GM20431 (cell line): Measurements from ENCODE around the gene TRPV2.

Experiments used
- in situ Hi-C: fragments of 300-500 bp; cut with MseI, MboI; formaldehyde crosslinking; loops from one replicate; pipeline ENCODE4 v1.15.0; 2020; ENCODE audit warnings: low sequenced_read_pairs; ENCODE audit not compliant: unreplicated experiment

Gene TRPV2

GRCh38 chr17:16470265-16470664 lies 54.9 kb downstream of the TRPV2 start:
- in situ Hi-C loops = no loop called here

DNA sequence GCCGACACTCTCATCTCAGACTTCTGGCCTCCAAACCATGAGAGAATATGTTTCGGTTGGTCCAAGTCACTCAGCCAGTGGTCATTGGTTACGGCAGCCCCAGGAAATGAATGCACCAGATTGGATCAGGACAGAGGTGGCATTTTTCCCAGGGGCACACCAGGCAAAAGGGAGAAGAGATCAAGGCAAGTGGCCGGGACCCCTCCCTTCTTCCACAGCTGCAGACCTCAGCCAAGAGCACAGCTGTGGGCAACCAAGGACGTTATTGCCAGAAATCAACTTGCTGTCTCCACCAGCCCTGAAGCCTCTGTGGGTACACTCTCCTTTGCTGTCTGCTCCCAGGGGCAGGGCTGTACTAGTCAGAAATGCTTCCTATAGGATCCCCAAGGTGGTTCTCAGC lies 55.9 kb downstream of the TRPV2 start:
- in situ Hi-C loops = no loop called here

- in situ Hi-C loops = no loop called here
These were observed 57.2 kb downstream of the TRPV2 start for GRCh38 chr17:16472539-16472938.

DNA sequence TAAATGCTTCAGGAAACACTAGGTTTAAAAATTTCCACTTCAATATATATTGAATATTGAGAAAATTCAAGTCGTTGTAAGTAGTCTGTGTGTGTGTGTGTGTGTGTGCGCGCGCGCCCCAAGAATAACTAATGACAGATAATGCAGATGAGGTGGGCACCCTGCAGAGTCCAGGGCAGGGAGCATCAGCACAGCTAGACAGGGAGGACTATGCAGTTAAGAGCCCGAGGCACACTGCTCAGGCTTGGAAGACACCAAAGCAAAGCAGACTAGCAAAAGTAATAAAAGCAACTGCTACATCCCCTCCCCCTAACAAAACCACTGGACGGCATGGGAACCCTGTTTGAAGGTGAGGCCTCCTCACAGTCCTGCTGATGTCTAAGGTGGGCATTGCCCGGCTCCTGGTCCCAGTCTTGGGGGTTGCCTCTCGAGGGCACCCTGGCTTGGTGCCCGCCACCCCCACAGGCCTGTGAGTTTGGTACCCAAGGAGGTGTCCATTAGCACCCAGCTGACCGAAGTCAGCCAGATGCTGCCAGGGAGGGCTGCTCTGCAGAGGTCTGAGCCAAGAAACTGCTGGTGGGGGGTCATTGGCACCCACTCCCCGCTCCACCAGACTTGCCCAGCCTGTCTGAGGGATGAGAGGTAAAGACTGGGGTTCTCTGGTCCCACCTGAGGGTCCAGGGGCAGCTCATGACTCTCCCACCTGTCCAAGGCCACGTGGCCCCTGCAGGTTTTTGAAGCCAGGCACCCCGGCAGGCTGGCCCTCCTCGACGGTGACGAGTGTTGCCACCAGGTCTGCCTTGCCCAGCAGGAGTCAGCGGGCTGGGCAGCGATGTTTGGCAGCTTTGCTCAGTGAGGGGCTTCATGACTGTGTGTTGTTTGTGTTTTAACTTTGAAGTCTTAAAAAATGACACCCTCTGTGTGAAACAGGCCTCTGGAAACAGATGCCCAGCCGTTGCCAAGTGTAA lies 58.0 kb downstream of the TRPV2 start:
- in situ Hi-C loops = no loop called here

DNA sequence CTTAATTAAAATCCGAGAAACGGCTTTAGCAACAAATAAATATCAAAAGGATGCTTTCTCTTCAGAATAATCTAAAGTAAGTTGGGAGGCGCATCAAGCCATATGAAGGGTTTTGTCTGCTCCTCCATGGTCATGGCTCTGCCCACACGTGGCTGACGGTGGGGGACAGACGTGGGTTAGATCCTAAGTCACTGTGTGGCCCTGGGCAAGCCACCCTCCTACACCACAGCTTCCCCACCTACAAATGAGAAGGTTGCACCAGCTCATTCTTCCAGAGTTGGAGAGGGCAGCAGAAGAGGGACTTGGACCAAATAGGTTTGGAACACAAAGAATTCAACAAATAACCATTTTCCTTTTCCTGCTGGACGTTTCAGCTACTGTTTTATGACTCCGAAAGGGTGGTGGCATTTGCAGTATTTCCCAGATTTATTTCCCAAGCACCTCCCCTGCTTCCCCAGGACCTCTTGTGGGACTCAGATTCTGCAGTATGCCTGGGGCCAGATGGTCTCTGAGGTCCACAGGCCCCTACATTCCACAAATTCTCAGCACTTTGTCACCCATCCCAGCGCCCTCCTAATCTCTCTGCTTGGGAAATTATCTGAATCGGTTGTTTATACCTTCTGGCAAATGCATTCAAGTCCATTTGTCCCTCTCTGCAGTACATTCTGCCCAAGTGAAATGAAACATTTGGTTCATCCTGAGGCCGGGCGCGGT lies 58.8 kb downstream of the TRPV2 start:
- in situ Hi-C loops = no loop called here

DNA sequence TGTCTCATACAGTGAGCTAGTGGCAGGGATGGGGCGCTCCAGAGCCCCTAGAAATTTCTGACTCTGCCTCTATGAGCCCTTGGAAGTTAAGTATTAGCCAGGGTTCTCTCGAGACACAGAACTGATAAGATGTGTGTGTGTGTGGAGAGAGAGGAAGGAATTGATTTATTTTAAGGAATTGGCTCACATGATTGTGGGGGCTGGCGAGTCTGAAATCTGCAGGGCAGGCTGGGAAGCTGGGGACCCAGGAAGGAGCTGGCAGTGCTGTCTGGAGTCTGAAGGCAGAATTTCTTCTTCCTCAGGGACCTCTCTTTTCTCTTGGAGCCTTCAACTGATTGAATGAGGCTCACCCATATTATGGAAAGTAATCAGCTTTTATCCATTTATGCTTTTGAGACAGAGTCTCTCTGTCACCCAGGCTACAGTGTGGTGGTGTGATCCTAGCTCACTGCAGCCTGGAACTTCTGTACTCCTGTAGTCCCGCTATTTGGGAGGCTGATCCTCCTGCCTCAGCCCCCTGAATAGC lies 59.9 kb downstream of the TRPV2 start:
- in situ Hi-C loops = no loop called here

GRCh38 chr17:16477255-16477654 lies 61.9 kb downstream of the TRPV2 start:
- in situ Hi-C loops = no loop called here

GRCh38 chr17:16477666-16478065 lies 62.3 kb downstream of the TRPV2 start:
- in situ Hi-C loops = no loop called here

DNA sequence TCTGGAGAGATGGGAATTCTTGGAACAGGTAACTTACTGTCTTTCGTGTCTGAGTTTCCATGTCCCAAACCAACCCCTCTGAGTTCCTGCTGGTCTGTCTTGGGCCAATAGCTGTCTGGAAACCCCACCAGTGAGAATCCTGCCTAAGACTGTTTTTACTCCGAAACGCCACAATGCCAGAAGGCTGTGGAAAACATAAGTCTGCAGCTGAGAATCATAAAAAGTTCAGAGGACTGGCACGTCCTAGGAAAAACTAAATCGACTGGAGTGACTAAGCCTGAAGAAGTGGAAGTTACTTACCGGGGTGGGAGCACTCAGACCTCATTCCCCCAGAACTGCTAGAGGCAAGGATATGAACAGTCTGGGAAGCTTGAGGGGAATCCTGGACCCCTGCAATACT lies 63.3 kb downstream of the TRPV2 start:
- in situ Hi-C loops = no loop called here

DNA sequence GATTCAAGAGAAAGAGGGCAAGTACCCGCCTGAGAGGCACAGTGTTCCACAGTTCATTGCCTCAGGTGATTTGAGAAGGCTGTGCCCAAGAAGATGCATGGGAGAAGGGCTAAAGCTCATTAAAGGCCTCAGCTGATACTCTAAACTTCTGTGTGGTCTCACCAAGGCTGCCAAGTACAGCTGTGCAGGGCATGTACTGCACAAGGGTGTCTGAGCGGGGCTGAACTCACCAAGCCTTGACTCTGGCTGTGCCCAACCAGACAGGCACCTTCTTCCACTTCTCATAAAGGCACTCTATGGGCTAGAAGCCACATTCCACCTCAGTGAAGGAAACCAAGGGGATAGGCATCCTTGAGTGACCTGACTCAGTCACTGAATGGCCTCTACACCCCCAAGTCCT lies 63.9 kb downstream of the TRPV2 start:
- in situ Hi-C loops = no loop called here

GRCh38 chr17:16480995-16481394 lies 65.6 kb downstream of the TRPV2 start:
- in situ Hi-C loops = no loop called here

DNA sequence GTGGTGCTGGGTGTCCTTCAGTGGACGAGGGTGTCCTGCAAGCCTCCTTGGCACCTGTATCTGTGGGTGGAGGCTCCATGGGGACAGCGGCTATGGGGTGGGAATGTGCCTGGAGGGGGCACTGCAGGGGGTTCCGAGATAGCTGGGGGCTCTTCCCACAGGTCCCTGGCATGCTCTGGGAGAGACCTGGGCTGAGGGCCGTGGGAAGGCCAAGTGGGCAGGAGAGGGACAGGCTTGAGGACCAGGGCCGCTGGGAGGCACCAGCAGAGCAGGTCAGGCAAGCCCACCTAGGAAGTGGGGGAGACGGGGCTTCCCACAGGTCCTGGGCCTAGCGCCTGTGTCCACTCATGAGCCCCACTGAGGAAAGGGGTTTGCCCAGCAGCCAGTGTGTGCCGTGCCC lies 66.9 kb downstream of the TRPV2 start:
- in situ Hi-C loops = no loop called here

GRCh38 chr17:16483021-16483645 lies 67.8 kb downstream of the TRPV2 start:
- in situ Hi-C loops = no loop called here

- in situ Hi-C loops = no loop called here
These were observed 69.2 kb downstream of the TRPV2 start for GRCh38 chr17:16484445-16485175.
